ENCODE measurements around the gene MARCHF7. TPM values are rescaled to one million over a fixed set of nuclear protein-coding genes. Genes with fewer than 3 reads are reported as not detected.

Gene MARCHF7
- total and polyA plus RNA-seq, 2 of the 8 experiments (the other 6 are each of a cell fraction or from before 2014, with no cell fraction given), result 18.3 to 116 TPM

DNA sequence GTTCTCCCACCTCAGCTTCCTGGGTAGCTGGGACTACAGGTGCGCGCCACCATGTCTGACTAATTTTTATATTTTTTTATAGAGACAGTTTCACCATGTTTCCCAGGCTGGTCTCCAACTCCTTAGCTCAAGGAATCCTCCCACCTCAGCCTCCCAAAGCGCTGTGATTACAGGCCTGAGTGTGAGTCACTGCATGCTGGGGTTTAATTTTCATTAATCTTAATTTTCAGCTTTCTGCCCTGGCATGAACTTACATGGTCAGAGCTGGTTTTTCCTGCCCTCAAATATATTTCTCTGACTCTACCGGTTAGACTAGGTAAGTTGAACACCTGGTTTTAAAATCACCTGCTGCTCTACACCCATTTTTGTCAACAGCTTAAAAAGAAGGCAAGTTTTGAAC is 3.1 kb downstream of the MARCHF7 start:
- Histone ChIP-seq H4K5ac (ENCODE audit: insufficient read length, low read depth, low read length) (no peak overlapping the region), H2BK12ac (ENCODE audit: low read depth, low read length) (no peak overlapping the region), H3K14ac (ENCODE audit: insufficient read length) (no peak overlapping the region), H3K23ac (ENCODE audit: insufficient read length) (no peak overlapping the region), H3K36me3 (ENCODE audit: control insufficient read depth in 2 of 4, insufficient read depth in 4 of 4, low read length in 3 of 4) (peaks cover 0 to 55% (median 9%) of the 10 kb centered on the region in 4 experiments; a peak in 5 of 8 replicates), H2BK15ac (ENCODE audit: low read length) (no peak overlapping the region), H3K79me1 (ENCODE audit: low read depth, low read length) (0 out of 2 replicates have a peak, but pooled peaks cover 2% of the 10 kb centered on the region), H3K4me2 (ENCODE audit: insufficient read depth in 1 of 2, low read depth in 2 of 2, low read length in 2 of 2) (no peak overlapping the region; a peak in 1 of 4 replicates), H3K4me1 (replicated peaks in 1 of 4; ENCODE audit: control insufficient read depth in 3 of 4, insufficient read depth in 4 of 4, low read length in 3 of 4) (peaks cover 0 to 11% (median 4%) of the 10 kb centered on the region in 4 experiments; a peak in 3 of 7 replicates), H4K91ac (replicated peaks; ENCODE audit: insufficient read length, low read length) (no peak overlapping the region), H4K20me1 (replicated peaks in 1 of 2; ENCODE audit: control insufficient read depth in 1 of 2, insufficient read depth in 2 of 2, low read length in 2 of 2) (peaks cover 20 to 22% of the 10 kb centered on the region in 2 experiments), H2BK20ac (ENCODE audit: low read length) (no peak overlapping the region), H3K23me2 (ENCODE audit: low read depth, low read length) (no peaks in the 10 kb centered on the region), H3K4ac (replicated peaks; ENCODE audit: insufficient read length, low read depth, low read length) (no peak overlapping the region), H3K18ac (ENCODE audit: extremely low read depth, low read length) (no peak overlapping the region), H3K79me2 (ENCODE audit: control insufficient read depth in 1 of 2, insufficient read depth in 2 of 2, low read length in 2 of 2) (peaks cover 66 to 86% of the 10 kb centered on the region in 2 experiments), H2AFZ (ENCODE audit: low read length) (no peak overlapping the region), H2BK5ac (ENCODE audit: low read depth, low read length) (no peak overlapping the region), H3K9ac (replicated peaks in 1 of 4; ENCODE audit: extremely low read depth in 1 of 4, low read depth in 3 of 4, low read length in 3 of 4) (no peak overlapping the region), H3K56ac (replicated peaks; ENCODE audit: insufficient read length, low read depth, low read length) (no peak overlapping the region), H2AK5ac (ENCODE audit: low read depth, low read length) (no peak overlapping the region), H3K9me3 (ENCODE audit: insufficient read depth in 2 of 2, low read depth in 1 of 2, low read length in 1 of 2) (no peaks in the 10 kb centered on the region), H2BK120ac (replicated peaks; ENCODE audit: low read depth, low read length) (no peak overlapping the region), H3K27me3 (replicated peaks in 1 of 4; ENCODE audit: control insufficient read depth in 3 of 4, extremely low read depth in 1 of 4, insufficient read depth in 3 of 4, low read length in 3 of 4) (no peaks in the 10 kb centered on the region), H3K4me3 (ENCODE audit: extremely low read depth in 1 of 4, insufficient read depth in 2 of 4, low read depth in 3 of 4, low read length in 4 of 4) (no peak overlapping the region; a peak in 1 of 8 replicates), H3K27ac (ENCODE audit: low read depth, low read length) (no peak overlapping the region), H4K8ac (ENCODE audit: extremely low read depth, insufficient read depth, low read length) (no peak overlapping the region)
- DNase-seq (ENCODE audit: low read depth in 1 of 2, low spot score in 2 of 2) (no peak), FAIRE-seq (no peak)
- POLR2A ChIA-PET (ENCODE audit: partially characterized antibody), result interaction anchor here (0.8 to 4.6 kb wide), 8 partner anchors 8 to 100 kb away, joined by 3 to 75 read pairs (median 6); partner anchors contain the start of gene BAZ2B
- WGBS, 2 experiments (ENCODE audit: extremely low coverage in 1 of 2, insufficient coverage in 1 of 2, insufficient read length in 1 of 2, insufficient replicate concordance in 2 of 2, low coverage in 1 of 2, low lambda C conversion rate in 2 of 2, missing lambda C conversion rate in 1 of 2), result 96% methylated on average over 4 of the region's 4 CpGs; no CpG with 5 or more reads in 1 of the 2 experiments
- TF ChIP-seq BCL11A (IDR thresholded peaks at IDR 0.05; ENCODE audit: low read depth in 2 of 2, low read length in 2 of 2), result no peak
- TF ChIP-seq POLR2AphosphoS5 (IDR thresholded peaks at IDR 0.05; ENCODE audit: low read depth, low read length), result no peak
- no peak for TF ChIP-seq TCF12 (IDR thresholded peaks at IDR 0.05; ENCODE audit: low read depth, low read length)
- TF ChIP-seq RXRA (IDR thresholded peaks at IDR 0.05; ENCODE audit: insufficient read depth, low read depth, low read length), result no peak
- no peak for TF ChIP-seq SAP30 (IDR thresholded peaks at IDR 0.05; ENCODE audit: insufficient read depth, insufficient replicate concordance, low read length)
- no peak for TF ChIP-seq EGR1 (IDR thresholded peaks at IDR 0.05; ENCODE audit: borderline replicate concordance, low read depth, low read length)
- no peak for TF ChIP-seq KDM4A (IDR thresholded peaks at IDR 0.05; ENCODE audit: low read depth, low read length, severe bottlenecking)
- TF ChIP-seq PHF8 (conservative IDR thresholded peaks at IDR 0.05; ENCODE audit: low read depth, low read length), result no peak
- no peak for TF ChIP-seq KDM5A (IDR thresholded peaks at IDR 0.05; ENCODE audit: low read length)
- TF ChIP-seq BACH1 (IDR thresholded peaks at IDR 0.05; ENCODE audit: low read length), result no peak
- no peak for TF ChIP-seq SIX5 (IDR thresholded peaks at IDR 0.05; ENCODE audit: low read depth, low read length)
- CTCF ChIA-PET (ENCODE audit: partially characterized antibody), result interaction anchor here (1.2 to 2.1 kb wide), 2 partner anchors 8 to 158 kb away, joined by 4 to 6 read pairs; no protein-coding TSS in a partner anchor

Data from H1 (cell line).